Measurements from ENCODE around the gene PTPRE.

PTPRE gene

DNA sequence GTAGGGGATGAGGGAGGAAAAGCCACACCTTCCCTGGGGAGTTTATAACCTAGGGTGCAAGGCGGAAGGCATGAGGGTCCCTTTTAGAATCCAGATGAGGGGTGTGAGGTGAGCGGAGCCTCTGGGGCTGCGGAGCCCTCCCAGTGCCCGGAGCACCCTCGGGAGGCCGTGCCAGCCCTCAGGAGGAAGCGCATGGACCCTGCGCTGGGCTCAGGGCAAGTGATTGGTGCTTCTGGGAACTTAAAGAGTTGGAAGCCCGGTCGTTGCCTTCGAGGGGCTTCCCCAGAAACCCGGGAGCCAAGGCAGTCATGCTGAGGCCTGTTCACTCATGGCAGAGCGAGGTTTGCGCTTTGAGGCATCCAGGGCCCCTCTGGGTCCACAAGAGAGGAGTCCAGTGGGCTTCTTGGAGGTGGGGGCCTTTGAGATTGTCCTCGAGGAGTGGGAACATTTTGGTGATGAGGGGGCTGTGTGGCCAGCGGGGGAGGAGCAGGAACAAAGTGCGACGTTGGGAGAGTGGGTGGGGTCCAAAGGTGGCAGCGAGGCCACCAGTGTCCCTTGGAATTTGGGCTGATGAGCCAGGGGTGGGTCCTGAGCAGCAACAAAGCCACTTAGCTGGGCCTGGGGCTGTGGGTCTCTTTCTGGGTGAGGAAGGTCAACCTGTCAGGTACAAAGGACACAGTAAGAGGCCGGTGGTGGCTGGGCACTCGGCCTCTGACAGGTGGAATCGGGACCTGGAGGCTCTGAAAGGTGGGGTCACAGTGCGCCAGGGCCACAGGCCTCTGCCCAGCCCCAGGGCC lies 139.5 kb downstream of the PTPRE start:
- no peak for DNase-seq (ENCODE audit: low spot score)

DNA sequence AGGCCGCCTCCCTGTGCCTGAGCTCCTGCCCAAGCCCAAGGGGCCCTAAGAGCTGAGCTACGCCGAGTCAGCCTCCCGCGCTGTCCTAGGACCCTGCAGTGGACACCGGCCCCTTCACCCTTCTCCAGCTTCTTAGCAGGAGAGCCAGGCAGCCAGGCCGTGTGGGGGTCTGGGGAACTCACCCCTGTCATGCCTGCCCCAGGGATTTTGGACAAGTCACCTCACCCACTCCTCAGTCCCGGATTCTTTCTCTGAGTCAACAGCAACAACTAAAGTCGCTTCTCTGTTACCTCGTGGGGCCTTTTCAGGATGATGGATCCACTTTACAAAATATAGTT lies 140.0 kb downstream of the PTPRE start:
- DNase-seq (ENCODE audit: low spot score), result no peak

DNA sequence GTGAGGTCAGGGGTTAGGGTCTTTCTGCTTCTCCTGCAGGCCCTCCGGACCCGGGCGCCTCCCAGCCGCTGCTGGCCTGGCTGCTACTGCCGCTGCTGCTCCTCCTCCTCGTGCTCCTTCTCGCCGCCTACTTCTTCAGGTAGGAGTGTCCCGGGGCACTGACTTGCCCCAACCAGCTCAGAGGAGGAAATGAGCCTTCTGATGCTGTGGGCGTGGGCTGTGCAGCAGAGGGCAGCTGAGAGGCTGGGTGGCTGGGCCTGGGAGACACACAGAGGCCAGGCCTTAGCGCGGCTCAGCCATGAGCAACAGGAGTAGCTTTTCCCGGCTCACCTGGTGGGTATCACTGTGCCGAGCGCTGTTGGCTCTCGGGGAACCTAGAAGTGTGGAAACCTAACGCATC lies 140.4 kb downstream of the PTPRE start:
- peak; percentile 87 for DNase-seq (ENCODE audit: low spot score)

DNA sequence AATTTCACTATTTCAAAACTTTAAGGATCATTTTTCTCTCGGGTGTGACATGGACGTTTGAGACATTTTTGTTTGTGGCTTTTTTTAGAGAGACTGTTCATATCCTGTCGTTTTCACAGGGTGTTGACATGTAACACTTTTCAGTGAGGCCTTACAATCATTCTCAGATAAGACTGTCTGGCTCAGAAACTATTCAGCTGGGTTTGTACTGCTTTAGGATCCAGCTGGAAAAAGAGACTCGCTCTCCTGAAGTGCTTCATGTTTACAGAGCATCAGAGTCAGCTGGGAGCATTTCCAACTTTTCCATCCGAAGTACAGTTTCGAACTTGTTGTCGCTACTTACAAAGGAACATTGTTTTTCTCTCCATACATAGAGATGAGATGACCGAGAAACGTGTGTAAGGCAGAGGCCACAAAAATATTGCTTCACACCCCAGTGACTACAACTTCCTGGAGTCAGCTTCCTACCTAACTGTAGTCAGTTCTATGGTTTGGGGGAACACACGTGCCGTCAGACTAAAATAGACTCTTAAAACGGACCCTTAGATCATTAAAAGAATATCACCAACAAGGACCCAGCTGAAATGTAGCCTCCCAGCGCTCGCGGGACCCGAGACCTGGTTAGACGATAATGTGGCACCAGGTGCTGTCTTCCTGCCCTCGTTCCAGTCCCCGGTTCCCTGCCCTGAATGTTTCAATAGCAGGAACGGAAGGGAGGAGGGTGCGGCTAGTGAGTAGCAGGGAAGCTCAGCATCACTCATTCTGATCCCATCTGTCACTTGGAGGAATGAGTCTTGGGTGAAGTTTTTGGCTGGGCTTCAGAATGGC lies 141.3 kb downstream of the PTPRE start:
- peak; percentile 37 for DNase-seq (ENCODE audit: low spot score)

DNA sequence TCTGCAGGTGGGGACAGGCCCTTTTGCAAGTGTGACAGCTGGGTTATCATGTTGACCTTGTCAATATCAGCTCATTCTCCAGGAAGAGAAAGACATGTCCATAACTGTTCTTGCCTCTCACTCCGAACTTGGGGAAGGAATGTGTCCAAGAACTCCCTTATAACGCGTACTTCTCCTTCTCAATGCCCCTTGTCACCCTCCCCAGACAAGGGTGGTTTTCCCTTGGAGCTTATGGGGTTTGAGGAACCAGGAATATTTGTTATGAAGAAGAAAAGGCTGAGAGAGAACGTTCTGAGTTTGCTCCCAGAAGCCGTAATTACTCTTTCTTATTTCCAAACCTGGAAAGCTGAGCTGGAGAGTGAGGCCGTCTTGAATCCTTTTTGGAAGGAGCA lies 141.9 kb downstream of the PTPRE start:
- no peak for DNase-seq (ENCODE audit: low spot score)

DNA sequence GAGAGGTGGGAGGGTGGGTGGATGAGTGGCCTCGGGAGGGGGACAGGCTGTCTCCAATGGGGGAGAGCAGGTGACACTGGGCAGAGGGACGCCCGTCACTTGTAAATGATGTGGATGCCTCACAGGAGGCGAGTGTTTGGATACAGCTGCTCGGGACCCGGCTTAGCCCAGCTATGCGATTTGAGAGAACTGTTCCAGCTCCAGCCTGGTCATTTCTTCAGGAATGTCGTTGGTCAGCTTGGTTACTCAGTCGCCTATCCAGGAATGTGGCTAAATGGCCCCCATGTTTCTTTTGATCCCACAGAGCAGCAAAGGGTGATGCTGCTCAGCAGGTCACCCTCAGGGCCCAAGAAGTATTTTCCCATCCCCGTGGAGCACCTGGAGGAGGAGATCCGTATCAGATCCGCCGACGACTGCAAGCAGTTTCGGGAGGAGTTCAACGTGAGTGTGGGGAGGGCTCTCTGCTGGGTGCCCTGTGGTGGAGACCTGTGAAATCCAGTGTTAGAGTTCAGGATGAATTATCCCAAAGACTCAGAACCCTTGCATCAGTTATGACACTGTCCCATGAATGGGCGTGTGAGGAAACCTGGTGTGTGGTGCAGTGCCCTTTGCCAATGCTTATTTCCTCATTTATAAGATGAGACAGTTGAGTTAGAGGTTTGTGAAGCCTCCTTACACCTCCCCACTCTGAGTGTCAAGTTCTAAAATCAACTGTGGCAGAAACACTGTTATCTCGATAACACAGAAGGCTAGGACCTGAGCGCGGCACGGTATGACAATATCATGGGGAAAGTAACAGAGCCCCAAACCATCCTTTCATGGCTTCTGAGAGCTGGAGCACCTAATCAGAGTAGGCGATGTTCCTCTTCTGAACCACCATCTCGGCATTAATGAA lies 142.6 kb downstream of the PTPRE start:
- DNase-seq (ENCODE audit: low spot score), result no peak

DNA sequence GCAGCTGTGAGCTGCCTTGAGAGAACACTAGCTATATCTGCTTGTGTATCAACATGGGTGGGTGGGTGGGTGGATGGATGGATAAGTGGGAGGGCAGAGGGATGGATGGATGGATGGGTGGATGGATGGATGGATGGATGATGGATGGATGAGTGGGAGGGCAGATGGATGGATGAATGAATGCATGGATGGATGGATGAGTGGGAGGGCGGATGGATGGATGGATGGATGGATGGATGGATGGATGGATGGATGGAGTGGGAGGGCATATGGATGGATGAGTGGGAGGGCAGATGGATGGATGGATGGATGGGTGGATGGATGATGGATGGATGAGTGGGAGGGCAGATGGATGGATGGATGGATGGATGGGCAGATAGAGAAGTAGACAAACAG lies 143.2 kb downstream of the PTPRE start:
- no peak for DNase-seq (ENCODE audit: low spot score)

DNA sequence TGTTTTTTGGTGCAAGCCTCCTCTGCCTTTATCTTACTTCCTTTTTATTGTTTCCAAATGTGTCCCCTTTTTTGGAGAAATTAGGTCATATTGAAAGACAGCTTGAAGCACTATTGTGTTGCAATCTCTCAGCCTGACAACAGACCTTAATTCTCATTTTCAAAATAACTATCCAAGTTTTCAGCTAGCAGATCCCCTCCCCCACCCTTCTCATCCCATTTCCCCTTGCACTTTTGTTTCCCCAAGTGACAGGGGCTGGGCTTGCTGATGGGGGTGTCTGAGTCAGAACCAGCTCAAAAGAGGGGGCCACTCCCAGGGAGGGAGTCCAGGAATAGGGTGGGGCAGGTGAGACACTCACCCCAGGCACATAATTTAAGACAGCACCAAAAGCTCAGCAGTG lies 144.0 kb downstream of the PTPRE start:
- no peak for DNase-seq (ENCODE audit: low spot score)

DNA sequence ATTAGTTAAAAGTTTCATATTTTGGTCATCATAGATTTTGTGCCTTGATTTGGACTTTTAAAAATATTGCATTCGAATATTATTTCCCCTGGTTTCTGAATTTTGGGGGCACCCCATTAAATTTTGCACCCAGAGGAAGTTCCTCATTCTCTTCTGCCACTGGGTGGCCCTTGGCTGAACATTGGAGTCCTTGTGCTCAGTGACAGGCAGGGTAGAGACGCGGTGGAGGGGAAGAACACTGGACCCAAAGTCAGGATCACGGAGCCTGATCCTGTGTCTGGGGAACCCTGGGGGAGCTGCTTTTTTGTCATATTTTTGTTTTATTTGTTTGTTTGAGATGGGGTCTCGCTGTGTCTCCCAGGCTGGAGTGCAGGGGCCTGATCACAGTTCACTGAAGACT lies 144.6 kb downstream of the PTPRE start:
- DNase-seq (ENCODE audit: low spot score), result no peak

DNA sequence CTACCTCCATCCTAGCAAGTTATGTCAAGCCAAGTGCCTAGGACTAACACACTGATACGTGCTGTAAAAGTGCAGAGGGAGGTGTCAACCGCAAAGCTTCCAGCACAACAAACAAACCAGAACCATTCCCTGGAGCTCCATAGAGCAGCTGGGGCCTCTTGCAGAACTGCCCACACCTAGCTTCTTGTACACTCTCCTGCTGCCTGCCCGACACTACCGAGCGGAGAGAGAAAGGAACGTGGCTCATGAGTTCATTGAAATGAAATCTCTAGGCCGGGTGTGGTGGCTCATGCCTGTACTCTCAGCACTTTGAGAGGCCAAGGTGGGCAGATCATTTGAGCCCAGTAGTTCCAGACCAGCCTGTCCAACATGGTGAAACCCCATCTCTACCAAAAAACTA lies 145.8 kb downstream of the PTPRE start:
- DNase-seq (ENCODE audit: low spot score), result no peak

DNA sequence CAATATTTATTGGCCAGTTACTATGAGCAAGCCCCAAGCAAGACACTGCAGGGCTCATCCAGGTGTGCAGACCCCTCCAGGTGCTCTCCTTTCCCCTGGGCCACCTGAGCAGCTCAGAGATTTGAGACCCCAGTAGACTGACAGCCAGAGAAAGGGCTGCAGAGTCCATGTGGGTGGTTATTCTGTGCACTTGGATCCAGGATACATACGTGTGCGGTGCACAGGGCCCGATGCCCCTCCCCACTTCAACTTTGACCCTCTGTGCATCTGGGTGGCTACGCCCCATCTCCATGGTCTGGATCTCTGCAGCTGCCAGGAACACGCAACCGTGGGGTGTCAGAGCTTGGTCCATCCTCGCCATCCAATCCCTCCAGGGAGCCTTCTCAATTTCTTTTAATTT lies 146.5 kb downstream of the PTPRE start:
- DNase-seq (ENCODE audit: low spot score), result no peak

DNA sequence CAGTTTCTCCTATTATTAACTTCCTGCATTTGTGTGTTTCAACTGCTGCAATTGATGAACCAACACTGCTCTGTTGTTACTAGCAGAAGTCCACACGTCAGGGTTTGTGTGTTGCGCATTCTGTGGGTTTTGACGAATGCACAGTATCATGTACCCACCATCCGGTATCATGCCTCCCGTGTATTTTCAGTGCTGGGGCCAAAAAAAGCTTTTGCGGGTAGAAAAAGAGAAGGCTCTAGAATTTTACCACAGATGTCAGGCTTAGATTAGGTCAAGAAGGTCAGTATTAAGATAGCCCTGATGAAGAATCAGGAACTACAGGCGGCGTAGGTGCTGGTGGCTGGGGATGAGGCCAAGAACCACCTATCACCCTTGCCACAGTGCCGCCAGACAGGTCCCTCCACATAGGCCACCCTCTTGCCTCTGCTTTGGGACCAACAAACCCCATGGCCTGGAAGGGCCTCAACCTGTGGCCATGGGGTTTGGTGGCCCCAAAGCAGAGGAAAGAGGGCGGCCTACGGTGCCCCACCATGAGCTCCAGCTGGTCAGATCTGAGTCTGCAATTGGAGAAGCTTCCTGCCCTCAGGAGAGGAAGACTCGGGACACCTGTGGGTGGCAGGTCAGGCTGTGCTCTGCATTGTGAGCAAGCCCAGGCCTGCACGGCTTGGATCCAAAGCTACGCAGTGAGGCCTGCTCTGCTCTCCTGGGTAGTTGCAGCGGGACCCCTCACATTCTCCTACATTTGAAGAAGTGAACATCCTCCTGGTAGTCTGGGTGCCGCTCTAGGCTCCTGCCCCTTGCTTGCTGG lies 147.5 kb downstream of the PTPRE start:
- no peak for DNase-seq (ENCODE audit: low spot score)

DNA sequence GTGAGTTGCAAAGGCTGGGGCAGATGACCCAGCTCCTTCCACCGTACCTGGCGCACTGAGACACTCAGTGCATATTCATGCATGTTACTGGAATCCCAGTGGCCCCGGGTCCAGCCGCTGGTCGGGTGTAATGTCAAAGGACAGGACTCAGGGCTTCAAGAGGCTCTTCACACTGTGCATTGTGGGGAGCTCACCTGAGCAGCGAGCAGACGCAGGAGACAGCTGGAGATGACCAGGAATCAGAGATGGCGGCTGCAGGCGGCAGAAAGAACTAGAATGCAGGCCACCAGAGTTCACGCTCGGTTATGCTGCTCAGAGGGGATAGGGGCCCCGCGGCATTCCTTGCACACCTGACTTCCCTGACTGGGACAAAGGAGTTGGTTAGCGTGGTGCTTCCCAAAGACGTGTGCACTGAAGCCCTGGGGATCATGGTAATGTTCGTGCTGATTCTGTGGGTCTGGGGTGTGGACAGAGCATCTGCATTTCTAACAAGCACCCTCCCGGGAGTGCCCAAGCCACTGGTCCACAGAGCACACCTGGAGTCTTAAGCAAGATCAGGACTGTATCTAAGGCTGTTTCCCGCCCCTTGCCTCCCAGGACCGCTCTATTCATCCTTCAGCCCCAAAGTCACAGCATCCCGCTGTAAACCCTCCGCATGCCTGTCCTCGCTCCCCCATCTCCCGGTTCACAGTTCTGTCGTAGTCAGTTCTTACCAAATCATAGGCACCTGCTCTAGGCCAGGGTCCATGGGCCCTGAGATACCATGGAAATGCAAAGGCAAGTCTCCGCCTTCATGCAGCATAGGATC lies 148.4 kb downstream of the PTPRE start:
- DNase-seq (ENCODE audit: low spot score), result no peak

DNA sequence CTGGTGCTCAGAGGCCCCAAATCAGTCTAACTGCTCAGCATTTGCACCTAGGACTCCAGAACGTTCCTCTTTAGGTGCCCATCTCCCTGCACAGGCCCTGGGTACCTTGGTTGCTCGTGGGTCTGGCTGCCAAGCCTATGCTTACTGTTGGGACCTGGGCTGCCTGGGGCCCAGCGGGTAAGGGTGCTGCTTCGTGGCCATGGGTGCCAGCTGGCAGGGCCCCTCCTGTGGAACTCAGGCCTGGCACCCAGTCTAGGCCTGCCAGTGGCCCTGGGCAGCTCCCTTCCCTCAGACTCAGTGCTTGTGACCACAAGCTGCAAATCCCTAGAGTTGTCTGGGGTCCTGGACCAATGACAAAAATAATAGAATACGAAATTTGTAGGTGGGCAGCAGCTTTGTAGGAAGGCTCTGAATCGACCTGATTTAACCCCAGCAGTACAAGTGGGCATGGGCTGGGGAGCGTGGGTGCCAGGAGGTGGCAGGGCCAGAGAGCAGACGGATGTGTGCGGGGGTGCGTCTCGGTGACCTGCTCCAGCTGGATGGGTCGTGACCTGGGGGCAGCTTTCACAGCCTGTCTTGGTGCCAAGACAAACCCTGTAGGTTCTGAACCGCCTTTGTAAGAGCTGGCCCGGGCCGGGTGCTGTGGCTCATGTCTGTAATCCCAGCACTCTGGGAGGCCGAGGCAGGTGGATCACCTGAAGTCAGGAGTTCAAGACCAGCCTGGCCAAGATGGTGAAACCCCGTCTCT lies 149.6 kb downstream of the PTPRE start:
- no peak for DNase-seq (ENCODE audit: low spot score)

DNA sequence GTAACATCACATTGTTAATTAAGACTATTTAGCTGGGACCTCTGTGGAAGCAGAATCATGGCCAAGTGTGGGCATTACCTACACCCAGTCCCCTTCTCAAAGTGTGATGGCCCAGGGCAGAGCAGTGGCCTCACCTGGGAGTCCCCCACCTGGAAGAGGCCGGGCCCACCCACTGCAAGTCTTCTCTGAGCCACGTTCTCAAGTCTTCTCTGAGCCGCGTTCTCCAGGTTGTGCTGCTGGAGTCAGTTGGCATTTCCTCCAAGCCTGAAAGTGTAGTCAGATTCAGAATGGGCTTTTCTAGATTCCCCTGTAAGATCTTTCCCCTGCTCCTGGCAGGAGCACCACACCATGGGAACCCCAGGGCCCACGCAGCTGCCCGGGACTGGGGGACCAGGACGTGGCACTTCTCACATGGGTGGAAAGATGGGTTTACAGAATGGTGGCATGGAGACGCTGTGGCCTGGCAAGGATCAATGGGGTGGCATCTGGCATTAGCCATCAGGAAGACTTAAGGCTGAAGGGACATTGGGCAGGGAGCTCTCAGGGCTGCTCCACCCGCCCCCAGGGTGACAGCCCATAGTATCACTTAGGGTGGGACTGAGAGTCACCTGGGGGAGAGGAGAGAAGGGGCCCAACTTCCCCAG lies 151.3 kb downstream of the PTPRE start:
- DNase-seq (ENCODE audit: low spot score), result no peak

DNA sequence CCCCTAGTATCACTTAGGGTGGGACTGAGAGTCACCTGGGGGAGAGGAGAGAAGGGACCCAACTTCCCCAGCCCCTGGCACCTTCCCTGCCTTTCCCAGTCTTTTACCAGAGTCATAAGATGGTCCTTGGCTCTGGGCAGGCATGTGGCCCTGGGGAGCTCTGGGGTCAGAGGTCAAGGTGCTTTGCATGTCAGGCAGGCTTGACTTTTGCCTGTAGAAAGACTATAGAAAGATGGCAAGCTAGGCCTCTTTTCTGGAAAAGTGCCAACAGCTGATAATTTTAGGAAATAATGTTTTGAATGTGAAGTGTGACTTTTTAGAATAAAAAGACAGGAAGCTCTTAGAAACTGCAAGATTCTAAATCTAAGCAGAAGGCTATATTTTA lies 151.8 kb downstream of the PTPRE start:
- DNase-seq (ENCODE audit: low spot score), result no peak

DNA sequence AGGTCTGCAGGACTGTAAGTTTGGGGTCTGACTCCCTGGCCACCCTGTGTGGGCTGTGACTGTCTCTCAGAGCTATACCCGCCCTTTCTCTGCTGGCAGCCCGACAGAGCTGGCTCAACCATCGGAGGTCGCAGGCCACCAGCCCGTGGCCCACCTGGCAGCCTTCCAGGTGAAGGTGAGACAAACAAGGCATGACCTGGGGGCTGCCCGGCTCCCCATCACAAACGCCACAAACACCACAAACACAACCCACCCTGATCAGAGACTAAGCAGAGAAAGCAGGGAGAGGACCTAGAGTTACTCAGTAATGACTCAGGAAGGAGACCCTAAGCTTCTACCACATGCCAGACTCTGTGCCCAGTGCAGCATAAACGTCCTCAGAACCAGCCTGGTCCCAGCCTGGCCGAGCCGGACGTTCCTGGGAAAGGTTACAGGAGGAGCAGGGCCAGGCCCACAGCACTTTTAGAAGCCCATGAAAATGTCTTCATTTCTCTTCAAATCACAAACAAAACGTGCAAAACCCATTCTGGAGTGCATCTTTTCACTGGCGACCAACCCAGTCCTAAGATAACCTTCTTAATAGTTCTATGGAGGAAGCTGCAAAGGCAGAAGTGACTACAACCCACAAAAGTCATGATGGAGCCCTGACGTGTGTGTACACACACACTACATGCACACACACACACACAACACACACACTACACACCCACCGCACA lies 152.5 kb downstream of the PTPRE start:
- DNase-seq (ENCODE audit: low spot score), result no peak

DNA sequence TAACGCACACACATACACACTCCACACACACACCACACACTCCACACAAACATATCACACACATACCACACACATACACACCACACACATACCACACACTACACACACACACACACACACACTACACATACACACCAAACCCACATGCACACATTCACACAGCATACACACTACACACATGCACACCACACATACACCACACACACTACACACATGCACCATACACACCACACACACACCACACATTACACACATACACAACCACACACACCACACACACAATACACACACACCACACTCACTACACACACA lies 153.0 kb downstream of the PTPRE start:
- DNase-seq (ENCODE audit: low spot score), result no peak

All from CD4-positive, alpha-beta T cell treated with Interleukin-6 at 100 ng/mL for 8 hours (primary cell).